ENCODE data around the gene APOA5. TPM values are rescaled to one million over a fixed set of nuclear protein-coding genes. Genes with fewer than 3 reads are reported as not detected.
A peak's percentile ranks its signal among the peaks of the same experiment; 100 is the strongest.

The APOA5 gene
- total and polyA plus RNA-seq, 2 of the 13 experiments (the other 11 are each of a cell fraction or from before 2014, with no cell fraction given): 44.0 to 49.1 TPM

- Histone ChIP-seq H3K36me3 (replicated peaks in 1 of 2; ENCODE audit: control insufficient read depth in 1 of 2, insufficient read depth in 2 of 2, low read length in 2 of 2) (no peaks in the 10 kb centered on the region), H3K9me3 (ENCODE audit: low read length) (no peaks in the 10 kb centered on the region), H4K20me1 (ENCODE audit: insufficient read depth, low read length) (no peaks in the 10 kb centered on the region), H2AFZ (ENCODE audit: low read length) (no peak overlapping the region), H3K4me1 (ENCODE audit: insufficient read depth, low read length) (peaks cover 93% of the 10 kb centered on the region), H3K27me3 (ENCODE audit: control insufficient read depth in 1 of 2, insufficient read depth in 2 of 2, low read length in 2 of 2) (no peaks in the 10 kb centered on the region), H3K4me3 (replicated peaks in 1 of 3; ENCODE audit: insufficient read depth in 1 of 3, low read depth in 2 of 3, low read length in 3 of 3) (peak overlapping the region in 1 of 3 experiments; percentile 59; a peak in 2 of 6 replicates), H3K4me2 (ENCODE audit: low read depth, low read length) (peak overlapping the region; percentile 81), H3K9ac (ENCODE audit: insufficient read depth, low read depth, low read length) (peak overlapping the region; percentile 60), H3K79me2 (ENCODE audit: insufficient read depth, low read length) (peaks cover 16% of the 10 kb centered on the region), H3K27ac (ENCODE audit: extremely low read length, insufficient read depth, low read length) (peak overlapping the region; percentile 85)
- FAIRE-seq (peak; percentile 97), DNase-seq (ENCODE audit: low spot score) (peak; percentile 85), ATAC-seq (peak; percentile 49)
- no TSS peak for BruUV-seq (replicated peaks)
- POLR2A ChIA-PET: interaction anchor here (1.2 to 18.4 kb wide), 7 partner anchors 11 to 318 kb away, joined by 3 to 1365 read pairs (median 105); partner anchors contain the start of genes APOA1, APOA5, BUD13 and ZPR1
- CTCF ChIA-PET (ENCODE audit: low intra/inter-chr PET ratio, low total read pairs): interaction anchor here (3.1 kb wide), 1 partner anchor 36 kb away, joined by 21 read pairs; the partner anchor contains the start of gene APOA5
- 10% methylated on average over 2 of the region's 9 CpGs for WGBS (ENCODE audit: low lambda C conversion rate)
- in situ Hi-C loops (cut with HindIII; ENCODE audit: extremely low pct_ligation_motif_present, low pct_unique_long_range_greater_than_20kb): no loop called here
- intact Hi-C loops (cut with micrococcal nuclease; ENCODE audit: unreplicated experiment): no loop called here
- TF ChIP-seq, protein P1, sequence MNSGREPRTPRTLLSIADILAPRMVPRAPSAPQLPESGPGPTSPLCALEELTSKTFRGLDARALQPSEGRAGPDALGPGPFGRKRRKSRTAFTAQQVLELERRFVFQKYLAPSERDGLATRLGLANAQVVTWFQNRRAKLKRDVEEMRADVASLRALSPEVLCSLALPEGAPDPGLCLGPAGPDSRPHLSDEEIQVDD (CRISPR knock-in tag; IDR thresholded peaks at IDR 0.05; ENCODE audit: borderline replicate concordance): no peak
- TF ChIP-seq GABPA (IDR thresholded peaks at IDR 0.05; ENCODE audit: low read depth, low read length): no peak
- TF ChIP-seq GABPA (CRISPR knock-in tag; IDR thresholded peaks at IDR 0.05; ENCODE audit: low read depth): no peak
- TF ChIP-seq, protein P2, sequence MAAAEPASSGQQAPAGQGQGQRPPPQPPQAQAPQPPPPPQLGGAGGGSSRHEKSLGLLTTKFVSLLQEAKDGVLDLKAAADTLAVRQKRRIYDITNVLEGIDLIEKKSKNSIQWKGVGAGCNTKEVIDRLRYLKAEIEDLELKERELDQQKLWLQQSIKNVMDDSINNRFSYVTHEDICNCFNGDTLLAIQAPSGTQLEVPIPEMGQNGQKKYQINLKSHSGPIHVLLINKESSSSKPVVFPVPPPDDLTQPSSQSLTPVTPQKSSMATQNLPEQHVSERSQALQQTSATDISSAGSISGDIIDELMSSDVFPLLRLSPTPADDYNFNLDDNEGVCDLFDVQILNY (CRISPR knock-in tag; conservative IDR thresholded peaks at IDR 0.05): no peak
- TF ChIP-seq SRSF1 (optimal IDR thresholded peaks at IDR 0.05; ENCODE audit: low read depth, low read length): no peak
- no peak; the same call in 1 of the 2 replicates for TF ChIP-seq ZNF770 (CRISPR knock-in tag; IDR thresholded peaks at IDR 0.05)
- peak; percentile 37; the same call in 1 of the 2 replicates for TF ChIP-seq SIX4 (CRISPR knock-in tag; IDR thresholded peaks at IDR 0.05)
- peak; percentile 92 for TF ChIP-seq ZNF687 (CRISPR knock-in tag; IDR thresholded peaks at IDR 0.05)
- no peak; the same call in 1 of the 2 replicates for TF ChIP-seq SALL2 (CRISPR knock-in tag; IDR thresholded peaks at IDR 0.05)
- peak; percentile 48; the same call in 1 of the 2 replicates for TF ChIP-seq ZBTB26 (CRISPR knock-in tag; IDR thresholded peaks at IDR 0.05; ENCODE audit: borderline replicate concordance)
- TF ChIP-seq SP5 (CRISPR knock-in tag; IDR thresholded peaks at IDR 0.05; ENCODE audit: borderline replicate concordance, low read depth): peak; percentile 88
- TF ChIP-seq CC2D1A (CRISPR knock-in tag; IDR thresholded peaks at IDR 0.05): no peak
- TF ChIP-seq HOXA5 (CRISPR knock-in tag; IDR thresholded peaks at IDR 0.05): peak; percentile 76; the same call in 1 of the 2 replicates
- no peak; the same call in 1 of the 2 replicates for TF ChIP-seq ZC3H13 (CRISPR knock-in tag; IDR thresholded peaks at IDR 0.05)
- no peak for TF ChIP-seq NFE2 (CRISPR knock-in tag; IDR thresholded peaks at IDR 0.05)
Observed at GRCh38 chr11:116826751-116827431, 35.2 kb upstream of the APOA5 start.

Measured in HepG2 (cell line).